Mucosa of descending colon (tissue), 3 donors: ENCODE results near the gene SLC43A3. TPM values are rescaled to one million over a fixed set of nuclear protein-coding genes. Genes with fewer than 3 reads are reported as not detected.

Source experiments
- ATAC-seq: fragments of 200-7000 bp; cut with Tn5 transposase; one replicate; pipeline ENCODE4 v1.9.1; 2020; ENCODE audit warnings: mild to moderate bottlenecking, moderate library complexity
- DNase-seq, 3 donors: peaks; one replicate each; pipeline ENCODE4 v3.0.0-alpha.2; 2020
- H3K36me3 ChIP-seq: fragments of 200-600 bp; one replicate; pipeline ENCODE4 v1.8.0; 2021; ENCODE audit warnings: low read depth, mild to moderate bottlenecking
- H3K4me1 ChIP-seq: fragments of 200-600 bp; one replicate; pipeline ENCODE4 v1.8.0; 2021; ENCODE audit warnings: low read depth, mild to moderate bottlenecking
- H3K4me3 ChIP-seq: fragments of 200-600 bp; one replicate; pipeline ENCODE4 v1.8.0; 2021; ENCODE audit warnings: mild to moderate bottlenecking
- H3K9me3 ChIP-seq: fragments of 200-600 bp; one replicate; pipeline ENCODE4 v1.8.0; 2021; ENCODE audit warnings: mild to moderate bottlenecking
- CTCF ChIP-seq: fragments of 200-600 bp; IDR thresholded peaks from one replicate; pipeline ENCODE4 v1.8.0; 2022; ENCODE audit warnings: antibody characterized with exemption, mild to moderate bottlenecking
- intact Hi-C, 2 donors: fragments of 100-400 bp; cut with DNase I in 1 of 2; cut with micrococcal nuclease in 1 of 2; formaldehyde crosslinking; loops; one replicate each; pipeline versions ENCODE4 v1.11.0 to v1.11.1; 2022; cut with DNase I, micrococcal nuclease
- total RNA-seq, 3 donors: library from RNA; stranded (reverse); fragmentation: NEBNext Ultra II Directional in 2 of 3; extraction: Animal tissue kit (Norgen Biotek cat#: 25700) in 2 of 3; gene quantifications; one replicate each; pipeline versions ENCODE4 v1.2.1 to v1.2.4, GENCODE V29; 2021 to 2023
- donor health status: DM: no; HTN: no; CAD: no; lungs with moderate emphysema.
- donor health status: DM: no; HTN: no; CAD: no.
- donor health status: DM: no; HTN: yes; CAD: no.

The SLC43A3 gene
- total RNA-seq, 3 donors from 2014 or later: 6.3 to 24.4 (median 16.9) TPM

- no peak for TF ChIP-seq CTCF
- Histone ChIP-seq H3K4me3 (no peak overlapping the region), H3K9me3 (no peaks in the 10 kb centered on the region), H3K4me1 (no peaks in the 10 kb centered on the region), H3K36me3 (no peaks in the 10 kb centered on the region)
- no peak for DNase-seq
- intact Hi-C loops: no loop called here
- ATAC-seq: no peak
Observed at GRCh38 chr11:57391111-57391510, 35.8 kb downstream of the SLC43A3 start.

GRCh38 chr11:57390535-57390934, 36.4 kb downstream of the SLC43A3 start, which contains the start of gene PRG2:
Gene PRG2 (minus strand): TSS chr11:57390650. CDS start chr11:57389944, 706 bp downstream.
- Histone ChIP-seq H3K4me3 (no peak within 1 kb of the TSS), H3K9me3 (no peaks in the 10 kb centered on the region), H3K4me1 (no peaks in the 10 kb centered on the region), H3K36me3 (no peaks in the 10 kb centered on the region)
- ATAC-seq: no peak
- TF ChIP-seq CTCF: no peak
- DNase-seq: no peak
- intact Hi-C loops: no loop called here

- no peaks in the 10 kb centered on the region for H3K36me3 ChIP-seq
- DNase-seq: no peak
- H3K9me3 ChIP-seq: no peaks in the 10 kb centered on the region
- no peak overlapping the region for H3K4me3 ChIP-seq
- no peaks in the 10 kb centered on the region for H3K4me1 ChIP-seq
- no peak for TF ChIP-seq CTCF
- intact Hi-C loops: no loop called here
- no peak for ATAC-seq
Observed at GRCh38 chr11:57387289-57388030, 39.5 kb downstream of the SLC43A3 start.

- ATAC-seq (no peak), DNase-seq (no peak)
- no peak for TF ChIP-seq CTCF
Observed at GRCh38 chr11:57386178-57386940, 40.6 kb downstream of the SLC43A3 start.

GRCh38 chr11:57380975-57381374, 45.9 kb downstream of the SLC43A3 start, which contains the start of gene PRG3:
Gene PRG3 (minus strand): TSS chr11:57381150. CDS start chr11:57380708, 442 bp downstream.
- no peak for DNase-seq
- no peaks in the 10 kb centered on the region for H3K36me3 ChIP-seq
- intact Hi-C loops: no loop called here
- H3K9me3 ChIP-seq: no peaks in the 10 kb centered on the region
- ATAC-seq: no peak
- H3K4me3 ChIP-seq: no peak within 1 kb of the TSS
- no peaks in the 10 kb centered on the region for H3K4me1 ChIP-seq
- TF ChIP-seq CTCF: no peak

More at GRCh38 chr11:57386178-57386940, 40.6 kb downstream of the SLC43A3 start:
- H3K4me1 ChIP-seq: no peaks in the 10 kb centered on the region
- intact Hi-C loops: no loop called here
- H3K4me3 ChIP-seq: no peak overlapping the region
- no peaks in the 10 kb centered on the region for H3K9me3 ChIP-seq
- H3K36me3 ChIP-seq: no peaks in the 10 kb centered on the region
